WERI-Rb-1 (cell line): ENCODE data around the gene MEIOB.

Experiments
- DNase-seq: peaks from one replicate; pipeline ENCODE4 v3.0.0-alpha.2; 2020
- H3K27ac ChIP-seq: fragments of 250-450 bp; sonication (Bioruptor Pico); 2 replicates; pipeline ENCODE4 v1.5.1; 2020; ENCODE audit warnings: mild to moderate bottlenecking, moderate library complexity
- H3K27me3 ChIP-seq: fragments of 250-450 bp; sonication (Bioruptor Pico); 2 replicates; pipeline ENCODE4 v1.5.1; 2021; ENCODE audit warnings: mild to moderate bottlenecking, low read depth, moderate library complexity; ENCODE audit not compliant: insufficient read depth, severe bottlenecking
- H3K36me3 ChIP-seq: fragments of 250-450 bp; sonication (Bioruptor Pico); 2 replicates; pipeline ENCODE4 v1.5.1; 2020; ENCODE audit warnings: mild to moderate bottlenecking, moderate library complexity
- H3K4me3 ChIP-seq: 2 replicates; pipeline ENCODE4 v1.5.1; 2011; ENCODE audit warnings: low read depth, mild to moderate bottlenecking, control low read depth, low read length
- H3K9me3 ChIP-seq: fragments of 250-450 bp; sonication (Bioruptor Pico); 2 replicates; pipeline ENCODE4 v1.5.1; 2021; ENCODE audit warnings: mild to moderate bottlenecking, moderate library complexity; ENCODE audit not compliant: severe bottlenecking
- TF ChIP-seq, protein P1 (sequence below): IDR thresholded peaks from 2 replicates; pipeline ENCODE4 v1.5.1; 2011; ENCODE audit warnings: low read depth, mild to moderate bottlenecking, control low read depth, inconsistent platforms, low read length

The MEIOB gene

GRCh38 chr16:1908983-1909382 is 37.0 kb upstream of the MEIOB start:
- peak overlapping the region; percentile 51 for H3K27ac ChIP-seq
- no peak overlapping the region for H3K4me3 ChIP-seq
- H3K9me3 ChIP-seq = no peaks in the 10 kb centered on the region
- TF ChIP-seq, protein P1, sequence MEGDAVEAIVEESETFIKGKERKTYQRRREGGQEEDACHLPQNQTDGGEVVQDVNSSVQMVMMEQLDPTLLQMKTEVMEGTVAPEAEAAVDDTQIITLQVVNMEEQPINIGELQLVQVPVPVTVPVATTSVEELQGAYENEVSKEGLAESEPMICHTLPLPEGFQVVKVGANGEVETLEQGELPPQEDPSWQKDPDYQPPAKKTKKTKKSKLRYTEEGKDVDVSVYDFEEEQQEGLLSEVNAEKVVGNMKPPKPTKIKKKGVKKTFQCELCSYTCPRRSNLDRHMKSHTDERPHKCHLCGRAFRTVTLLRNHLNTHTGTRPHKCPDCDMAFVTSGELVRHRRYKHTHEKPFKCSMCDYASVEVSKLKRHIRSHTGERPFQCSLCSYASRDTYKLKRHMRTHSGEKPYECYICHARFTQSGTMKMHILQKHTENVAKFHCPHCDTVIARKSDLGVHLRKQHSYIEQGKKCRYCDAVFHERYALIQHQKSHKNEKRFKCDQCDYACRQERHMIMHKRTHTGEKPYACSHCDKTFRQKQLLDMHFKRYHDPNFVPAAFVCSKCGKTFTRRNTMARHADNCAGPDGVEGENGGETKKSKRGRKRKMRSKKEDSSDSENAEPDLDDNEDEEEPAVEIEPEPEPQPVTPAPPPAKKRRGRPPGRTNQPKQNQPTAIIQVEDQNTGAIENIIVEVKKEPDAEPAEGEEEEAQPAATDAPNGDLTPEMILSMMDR = no peak
- no peaks in the 10 kb centered on the region for H3K27me3 ChIP-seq
- no peak for DNase-seq
- no peaks in the 10 kb centered on the region for H3K36me3 ChIP-seq

GRCh38 chr16:1908184-1908583 is 36.2 kb upstream of the MEIOB start:
- Histone ChIP-seq H3K4me3 (no peak overlapping the region), H3K27ac (no peak overlapping the region), H3K36me3 (no peaks in the 10 kb centered on the region), H3K9me3 (no peaks in the 10 kb centered on the region), H3K27me3 (no peaks in the 10 kb centered on the region)
- TF ChIP-seq, protein P1 = no peak
- no peak for DNase-seq

GRCh38 chr16:1907226-1907860 is 35.4 kb upstream of the MEIOB start:
- Histone ChIP-seq H3K4me3 (no peak overlapping the region), H3K9me3 (no peaks in the 10 kb centered on the region), H3K36me3 (no peaks in the 10 kb centered on the region), H3K27me3 (no peaks in the 10 kb centered on the region), H3K27ac (no peak overlapping the region)
- DNase-seq = no peak
- TF ChIP-seq, protein P1 = no peak

DNA sequence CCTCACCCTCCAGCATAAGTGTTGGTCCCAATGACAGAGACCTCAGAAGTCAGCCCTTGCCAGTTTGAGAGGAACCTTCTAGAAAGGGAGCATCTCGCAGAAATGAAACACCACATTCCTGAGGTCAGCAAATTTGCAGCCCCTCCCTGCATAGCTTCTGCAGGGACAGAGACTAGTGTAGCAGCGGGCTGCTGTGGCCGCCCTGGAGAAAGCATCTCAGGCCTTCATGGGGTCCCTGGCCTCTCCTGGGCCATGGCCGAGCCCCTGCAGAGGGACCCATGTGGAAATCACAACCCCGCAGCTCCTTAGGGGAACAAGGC is 34.8 kb upstream of the MEIOB start:
- H3K27me3 ChIP-seq = no peaks in the 10 kb centered on the region
- TF ChIP-seq, protein P1 = no peak
- no peak for DNase-seq

DNA sequence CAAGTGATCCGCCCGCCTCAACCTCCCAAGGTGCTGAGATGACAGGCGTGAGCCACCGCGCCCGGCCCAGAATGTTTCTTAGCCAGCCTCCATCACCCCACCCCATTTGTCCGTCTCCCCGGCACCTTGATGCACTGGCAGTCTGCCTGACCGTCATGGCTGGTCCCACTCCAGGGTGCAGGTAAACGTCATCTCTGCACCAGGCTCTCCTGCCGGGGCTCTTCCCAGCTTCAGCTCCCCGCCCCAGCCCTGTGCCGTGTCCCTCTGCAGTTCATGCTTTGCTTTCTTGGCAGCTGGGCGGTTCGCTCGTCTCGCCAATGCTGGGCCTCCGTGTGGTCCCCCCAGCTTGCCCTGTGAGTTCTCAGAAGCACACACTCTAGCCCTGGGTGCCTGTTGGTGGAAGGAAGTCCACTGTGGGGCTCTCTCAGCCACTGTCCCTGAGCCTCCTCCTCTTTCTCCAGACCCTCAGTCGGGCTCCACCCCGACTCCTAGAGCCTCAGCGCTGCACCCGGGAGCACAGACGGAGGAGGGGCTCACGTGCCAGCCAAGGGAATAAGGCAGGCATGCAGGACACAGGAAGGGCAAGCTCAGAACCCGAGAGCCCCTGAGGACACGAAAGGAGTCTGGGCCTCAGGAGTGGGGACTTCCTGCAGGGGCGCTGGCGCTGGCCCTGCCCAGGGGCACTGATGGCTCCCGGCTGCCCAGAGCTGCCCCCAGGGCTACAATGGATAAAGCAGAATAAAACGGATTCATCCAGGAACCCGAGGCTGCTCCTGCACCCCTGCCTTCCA is 34.3 kb upstream of the MEIOB start:
- Histone ChIP-seq H3K36me3 (no peaks in the 10 kb centered on the region), H3K9me3 (no peaks in the 10 kb centered on the region), H3K27me3 (no peaks in the 10 kb centered on the region), H3K27ac (no peak overlapping the region), H3K4me3 (no peak overlapping the region)
- TF ChIP-seq, protein P1 = no peak
- DNase-seq = no peak

More for the DNA sequence above, 34.8 kb upstream of the MEIOB start:
- H3K36me3 ChIP-seq = no peaks in the 10 kb centered on the region
- H3K4me3 ChIP-seq = no peak overlapping the region
- H3K9me3 ChIP-seq = no peaks in the 10 kb centered on the region
- H3K27ac ChIP-seq = no peak overlapping the region
